KMS-11 (cell line): ENCODE results near the gene NEURL2.

ENCODE experiments used
- H2AFZ ChIP-seq: fragments of 200-600 bp; sonication (generic); 2 replicates; pipeline ENCODE4 v1.6.1; 2016; ENCODE audit warnings: antibody characterized with exemption, mixed run types, low read depth
- H3K27ac ChIP-seq: fragments of 200-600 bp; sonication (generic); 2 replicates; pipeline ENCODE4 v1.6.1; 2016; ENCODE audit warnings: mild to moderate bottlenecking, mixed run types
- H3K27me3 ChIP-seq: fragments of 200-600 bp; sonication (generic); 2 replicates; pipeline ENCODE4 v1.6.1; 2017; ENCODE audit warnings: mild to moderate bottlenecking, low read depth, mixed run types, moderate library complexity; ENCODE audit not compliant: insufficient read depth
- H3K36me3 ChIP-seq: fragments of 200-600 bp; sonication (generic); 2 replicates; pipeline ENCODE4 v1.6.1; 2017; ENCODE audit warnings: mild to moderate bottlenecking, mixed run types; ENCODE audit not compliant: insufficient read depth
- H3K4me1 ChIP-seq: fragments of 200-600 bp; sonication (generic); 2 replicates; pipeline ENCODE4 v1.6.1; 2016; ENCODE audit warnings: mild to moderate bottlenecking, low read depth, mixed run types; ENCODE audit not compliant: poor library complexity, severe bottlenecking
- H3K4me2 ChIP-seq: fragments of 200-600 bp; sonication (generic); 2 replicates; pipeline ENCODE4 v1.7.0; 2016; ENCODE audit warnings: mild to moderate bottlenecking, mixed run types
- H3K4me3 ChIP-seq: fragments of 200-600 bp; sonication (generic); IDR thresholded peaks from 2 replicates; pipeline ENCODE4 v1.6.1; 2017; ENCODE audit warnings: low read depth, low read length, mixed read lengths; ENCODE audit not compliant: insufficient read depth
- H3K79me2 ChIP-seq: fragments of 200-600 bp; sonication (generic); 2 replicates; pipeline ENCODE4 v1.6.1; 2016; ENCODE audit warnings: low read depth, mixed run types; ENCODE audit not compliant: insufficient read depth
- H3K9ac ChIP-seq: fragments of 200-600 bp; sonication (generic); 2 replicates; pipeline ENCODE4 v1.6.1; 2016; ENCODE audit warnings: mild to moderate bottlenecking, mixed run types
- H4K20me1 ChIP-seq: fragments of 200-600 bp; sonication (generic); 2 replicates; pipeline ENCODE4 v1.6.1; 2016; ENCODE audit warnings: mild to moderate bottlenecking, mixed run types; ENCODE audit not compliant: insufficient read depth
- TF ChIP-seq, protein P1 (sequence below): fragments of 200-600 bp; sonication (generic); conservative IDR thresholded peaks from 2 replicates; pipeline ENCODE4 v1.6.1; 2017; ENCODE audit warnings: low read depth, mild to moderate bottlenecking, antibody characterized with exemption, low read length, moderate library complexity, mixed read lengths

NEURL2 gene

DNA sequence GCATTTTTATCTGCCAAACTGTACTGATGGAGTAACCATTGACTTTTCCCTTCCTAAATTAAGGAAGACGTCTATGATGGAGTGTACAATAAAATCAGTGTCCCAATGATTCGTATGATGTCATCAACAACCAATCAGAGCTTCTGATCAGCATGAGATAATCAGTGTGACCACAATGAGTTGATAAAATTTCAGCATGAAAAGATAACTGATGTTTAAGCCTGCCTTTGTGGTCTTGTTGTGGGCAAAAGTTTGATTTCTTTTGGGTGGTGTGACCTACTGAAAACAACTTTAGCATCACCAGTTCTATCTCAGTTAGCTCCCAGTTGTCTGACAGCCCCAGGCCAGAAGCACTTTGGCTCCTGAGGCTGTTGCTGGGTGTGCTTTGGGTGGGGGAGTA, 46.8 kb upstream of the NEURL2 start:
- peaks cover 7% of the 10 kb centered on the region; the same call in 1 of the 2 replicates for H3K36me3 ChIP-seq
- H3K4me2 ChIP-seq = no peak overlapping the region
- H4K20me1 ChIP-seq = no peaks in the 10 kb centered on the region

DNA sequence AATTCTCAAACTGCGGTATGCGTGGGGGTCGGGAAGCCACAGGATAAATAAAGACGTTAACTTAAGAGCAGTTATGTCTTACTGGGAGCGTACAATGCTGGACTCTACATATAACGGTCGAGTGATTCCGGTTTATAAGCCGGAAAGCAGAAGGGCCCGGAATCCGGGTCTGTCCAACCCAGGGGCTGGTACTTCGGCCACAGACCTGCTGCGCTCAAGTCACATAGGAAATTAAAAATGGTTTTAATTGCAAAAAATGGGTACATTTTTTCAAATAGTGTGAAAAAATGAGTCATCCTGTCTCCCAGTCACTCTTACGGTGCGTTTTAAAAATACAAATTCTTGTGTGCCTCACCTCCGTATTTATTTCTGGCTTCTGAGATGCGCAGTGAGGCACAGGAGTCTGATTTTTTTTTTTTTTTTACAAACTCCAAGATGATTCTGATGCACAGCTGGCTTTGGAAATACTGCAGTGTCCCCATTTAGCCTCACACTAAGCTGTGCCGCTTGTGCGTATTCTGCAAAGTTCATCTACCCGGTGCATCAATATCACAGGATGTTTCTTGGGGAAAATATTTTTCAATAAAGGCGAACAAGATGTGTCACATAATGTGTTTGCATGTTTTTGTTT, 44.5 kb upstream of the NEURL2 start:
- peak overlapping the region; percentile 99; the same call in 1 of the 2 replicates for H3K9ac ChIP-seq
- no peaks in the 10 kb centered on the region for H4K20me1 ChIP-seq
- H3K79me2 ChIP-seq = peaks cover 7% of the 10 kb centered on the region; the same call in 1 of the 2 replicates
- H2AFZ ChIP-seq = peak overlapping the region; percentile 63
- H3K4me2 ChIP-seq = peak overlapping the region; percentile 97
- no peaks in the 10 kb centered on the region for H3K27me3 ChIP-seq
- TF ChIP-seq, protein P1, sequence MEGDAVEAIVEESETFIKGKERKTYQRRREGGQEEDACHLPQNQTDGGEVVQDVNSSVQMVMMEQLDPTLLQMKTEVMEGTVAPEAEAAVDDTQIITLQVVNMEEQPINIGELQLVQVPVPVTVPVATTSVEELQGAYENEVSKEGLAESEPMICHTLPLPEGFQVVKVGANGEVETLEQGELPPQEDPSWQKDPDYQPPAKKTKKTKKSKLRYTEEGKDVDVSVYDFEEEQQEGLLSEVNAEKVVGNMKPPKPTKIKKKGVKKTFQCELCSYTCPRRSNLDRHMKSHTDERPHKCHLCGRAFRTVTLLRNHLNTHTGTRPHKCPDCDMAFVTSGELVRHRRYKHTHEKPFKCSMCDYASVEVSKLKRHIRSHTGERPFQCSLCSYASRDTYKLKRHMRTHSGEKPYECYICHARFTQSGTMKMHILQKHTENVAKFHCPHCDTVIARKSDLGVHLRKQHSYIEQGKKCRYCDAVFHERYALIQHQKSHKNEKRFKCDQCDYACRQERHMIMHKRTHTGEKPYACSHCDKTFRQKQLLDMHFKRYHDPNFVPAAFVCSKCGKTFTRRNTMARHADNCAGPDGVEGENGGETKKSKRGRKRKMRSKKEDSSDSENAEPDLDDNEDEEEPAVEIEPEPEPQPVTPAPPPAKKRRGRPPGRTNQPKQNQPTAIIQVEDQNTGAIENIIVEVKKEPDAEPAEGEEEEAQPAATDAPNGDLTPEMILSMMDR = no peak
- 0 out of 2 replicates have a peak, but pooled peaks cover 3% of the 10 kb centered on the region for H3K36me3 ChIP-seq
- no peak overlapping the region for H3K4me3 ChIP-seq
- peaks cover 13% of the 10 kb centered on the region for H3K4me1 ChIP-seq
- peak overlapping the region; percentile 98; the same call in 1 of the 2 replicates for H3K27ac ChIP-seq

More for the DNA sequence above, 46.8 kb upstream of the NEURL2 start:
- peaks cover 13% of the 10 kb centered on the region for H3K4me1 ChIP-seq
- H3K27me3 ChIP-seq = no peaks in the 10 kb centered on the region
- no peak overlapping the region for H2AFZ ChIP-seq
- TF ChIP-seq, protein P1 = no peak
- H3K4me3 ChIP-seq = no peak overlapping the region
- peaks cover 7% of the 10 kb centered on the region; the same call in 1 of the 2 replicates for H3K79me2 ChIP-seq
- H3K27ac ChIP-seq = no peak overlapping the region
- H3K9ac ChIP-seq = no peak overlapping the region

DNA sequence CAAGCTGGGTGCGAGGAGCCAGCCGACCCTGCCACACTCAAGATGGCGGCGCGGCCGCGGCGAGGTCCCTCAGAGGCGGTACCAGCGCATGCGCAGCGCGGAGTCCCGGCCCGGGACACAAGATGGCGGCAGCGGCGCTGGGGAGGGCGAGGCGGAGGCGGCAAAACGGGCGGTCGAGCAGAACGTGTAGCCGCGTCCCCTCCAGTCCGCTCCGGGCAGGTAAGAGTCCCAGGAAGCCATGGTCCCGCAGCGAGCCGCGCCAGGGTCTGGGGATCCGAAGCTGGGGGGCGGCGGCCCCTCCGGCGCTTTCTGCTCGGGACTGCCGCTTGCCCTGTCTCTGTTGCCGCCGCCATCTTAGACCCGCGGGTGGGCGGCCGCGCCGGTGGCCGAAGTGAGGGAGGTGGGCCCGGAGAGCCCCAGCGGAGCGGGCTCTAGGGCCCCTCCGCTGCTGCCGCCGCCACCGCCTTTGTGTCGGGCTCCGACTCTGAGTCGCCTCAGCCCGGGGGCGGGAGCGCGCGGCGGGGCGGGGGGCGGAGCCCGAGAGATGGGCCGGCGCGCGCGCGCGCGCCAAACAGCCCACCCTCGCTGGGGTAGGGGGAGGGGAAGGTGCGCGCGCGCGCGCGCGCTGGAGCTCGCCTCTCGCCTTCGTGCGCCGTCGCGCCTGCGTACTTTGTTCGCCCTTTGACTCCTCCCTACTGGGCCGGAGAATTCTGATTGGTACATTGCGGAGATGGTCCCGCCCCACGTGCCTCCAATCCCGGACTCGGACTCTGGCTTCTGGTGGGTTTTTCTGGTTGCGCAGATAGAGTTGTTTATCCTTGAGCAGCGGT, 43.8 kb upstream of the NEURL2 start, which contains the start of gene PCIF1:
PCIF1 (plus strand) TSS at position 98 of the 830 bp plus-strand sequence. CDS start 4,317 bp downstream, outside the sequence.
- TF ChIP-seq, protein P1 = no peak
- Histone ChIP-seq H3K4me3 (no peak within 1 kb of the TSS), H3K27ac (peak within 1 kb of the TSS; percentile 98), H3K27me3 (no peaks in the 10 kb centered on the region), H3K9ac (peak within 1 kb of the TSS; percentile 99), H2AFZ (peak within 1 kb of the TSS; percentile 63), H3K4me1 (peaks cover 13% of the 10 kb centered on the region), H3K4me2 (peak within 1 kb of the TSS; percentile 97), H3K36me3 (0 out of 2 replicates have a peak, but pooled peaks cover 3% of the 10 kb centered on the region), H3K79me2 (peaks cover 7% of the 10 kb centered on the region; the same call in 1 of the 2 replicates), H4K20me1 (no peaks in the 10 kb centered on the region)

DNA sequence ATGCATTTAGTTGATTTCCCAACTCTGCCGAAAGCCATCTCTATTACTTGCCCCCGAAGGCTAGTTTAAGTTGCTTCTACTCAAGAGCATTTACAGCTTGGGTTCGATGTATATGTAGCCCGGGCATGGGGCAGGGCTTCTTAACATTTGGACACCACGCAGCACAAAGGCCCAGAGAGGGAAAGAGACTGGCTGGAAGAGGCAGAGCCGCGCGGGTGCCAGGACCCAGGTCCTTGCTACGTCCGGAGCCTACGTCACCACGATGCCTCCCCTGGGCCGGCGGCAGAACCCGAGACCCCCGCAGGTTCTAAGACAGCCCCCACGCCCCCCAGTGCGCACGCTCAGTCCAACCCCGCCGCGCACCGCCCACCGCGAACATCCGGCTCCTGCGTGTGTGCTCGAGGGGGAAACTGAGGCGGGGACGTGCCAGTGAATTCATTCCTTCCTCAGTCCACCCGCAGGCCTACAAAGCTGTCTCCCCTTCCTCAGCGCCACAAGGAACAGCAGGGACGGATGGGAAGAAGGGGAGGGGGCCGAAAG, 43.1 kb upstream of the NEURL2 start:
- TF ChIP-seq, protein P1 = no peak
- peak overlapping the region; percentile 63 for H2AFZ ChIP-seq
- H3K4me2 ChIP-seq = peak overlapping the region; percentile 96
- H3K27ac ChIP-seq = peak overlapping the region; percentile 98
- no peaks in the 10 kb centered on the region for H4K20me1 ChIP-seq
- no peak overlapping the region for H3K4me3 ChIP-seq
- peaks cover 7% of the 10 kb centered on the region; the same call in 1 of the 2 replicates for H3K79me2 ChIP-seq
- H3K4me1 ChIP-seq = peaks cover 13% of the 10 kb centered on the region
- no peaks in the 10 kb centered on the region for H3K27me3 ChIP-seq
- H3K36me3 ChIP-seq = no peaks in the 10 kb centered on the region
- peak overlapping the region; percentile 99 for H3K9ac ChIP-seq
